H9 (cell line): ENCODE measurements around the gene ZNRF3. TPM values are rescaled to one million over a fixed set of nuclear protein-coding genes. Genes with fewer than 3 reads are reported as not detected.

Experiments used
- DNase-seq: peaks from one replicate; pipeline ENCODE4 v3.0.0-alpha.2; 2017
- H2AFZ ChIP-seq: one replicate; pipeline ENCODE4 v1.6.1; 2013; ENCODE audit warnings: mild to moderate bottlenecking, low read length, control low read depth, moderate library complexity
- H2AK5ac ChIP-seq: 2 replicates; pipeline ENCODE4 v1.6.1; 2013; ENCODE audit warnings: low read length, control low read depth, mixed read lengths; ENCODE audit not compliant: insufficient read length
- H2BK120ac ChIP-seq: one replicate; pipeline ENCODE4 v1.6.1; 2013; ENCODE audit warnings: low read depth, mild to moderate bottlenecking, low read length, control low read depth, inconsistent platforms; ENCODE audit not compliant: poor library complexity, severe bottlenecking
- H2BK12ac ChIP-seq: 2 replicates; pipeline ENCODE4 v1.6.1; 2013; ENCODE audit warnings: low read length, control low read depth, mixed read lengths, low read depth; ENCODE audit not compliant: insufficient read length
- H2BK15ac ChIP-seq: 2 replicates; pipeline ENCODE4 v1.6.1; 2013; ENCODE audit warnings: low read depth, low read length, control low read depth
- H2BK20ac ChIP-seq: one replicate; pipeline ENCODE4 v1.6.1; 2013; ENCODE audit warnings: low read depth, mild to moderate bottlenecking, low read length, control low read depth, inconsistent platforms; ENCODE audit not compliant: poor library complexity, severe bottlenecking
- H2BK5ac ChIP-seq: 2 replicates; pipeline ENCODE4 v1.6.1; 2013; ENCODE audit warnings: low read length, control low read depth, mixed read lengths; ENCODE audit not compliant: insufficient read length
- H3K14ac ChIP-seq: 2 replicates; pipeline ENCODE4 v1.6.1; 2013; ENCODE audit warnings: low read length, control low read depth; ENCODE audit not compliant: insufficient read depth
- H3K18ac ChIP-seq: 2 replicates; pipeline ENCODE4 v1.6.1; 2013; ENCODE audit warnings: low read depth, mild to moderate bottlenecking, mixed read lengths, low read length, control low read depth; ENCODE audit not compliant: insufficient read length
- H3K23ac ChIP-seq: 2 replicates; pipeline ENCODE4 v1.6.1; 2013; ENCODE audit warnings: low read length, control low read depth, mixed read lengths, low read depth; ENCODE audit not compliant: insufficient read length
- H3K23me2 ChIP-seq: 2 replicates; pipeline ENCODE4 v1.6.1; 2013; ENCODE audit warnings: low read depth, mild to moderate bottlenecking, mixed read lengths, low read length, control low read depth; ENCODE audit not compliant: insufficient read length, poor library complexity, severe bottlenecking
- H3K27ac ChIP-seq: 2 replicates; pipeline ENCODE4 v1.5.1; 2013; ENCODE audit warnings: low read length, control low read depth, mixed read lengths, low read depth; ENCODE audit not compliant: insufficient read length
- H3K27me3 ChIP-seq: 2 replicates; pipeline ENCODE4 v1.6.1; 2013; ENCODE audit warnings: low read length, control low read depth, inconsistent platforms; ENCODE audit not compliant: insufficient read depth
- H3K4ac ChIP-seq: 2 replicates; pipeline ENCODE4 v1.6.1; 2013; ENCODE audit warnings: low read depth, mild to moderate bottlenecking, control low read depth, inconsistent platforms, low read length, moderate library complexity
- H3K4me1 ChIP-seq: 2 replicates; pipeline ENCODE4 v1.6.1; 2013; ENCODE audit warnings: low read length, control low read depth, inconsistent platforms; ENCODE audit not compliant: insufficient read depth
- H3K4me2 ChIP-seq: 2 replicates; pipeline ENCODE4 v1.6.1; 2013; ENCODE audit warnings: low read length, control low read depth, mixed read lengths; ENCODE audit not compliant: insufficient read length, insufficient read depth
- H3K56ac ChIP-seq: 2 replicates; pipeline ENCODE4 v1.6.1; 2013; ENCODE audit warnings: low read depth, mild to moderate bottlenecking, mixed read lengths, low read length, control low read depth; ENCODE audit not compliant: insufficient read length
- H3K79me1 ChIP-seq: 2 replicates; pipeline ENCODE4 v1.6.1; 2013; ENCODE audit warnings: low read depth, mild to moderate bottlenecking, moderate library complexity, low read length, control low read depth, inconsistent platforms; ENCODE audit not compliant: insufficient read depth, poor library complexity, severe bottlenecking
- H3K79me2 ChIP-seq: 2 replicates; pipeline ENCODE4 v1.6.1; 2013; ENCODE audit warnings: low read length, control low read depth, inconsistent platforms; ENCODE audit not compliant: insufficient read depth
- H3K9ac ChIP-seq: 2 replicates; pipeline ENCODE4 v1.6.1; 2013; ENCODE audit warnings: low read length, control low read depth, mixed read lengths; ENCODE audit not compliant: insufficient read length; ENCODE audit errors: extremely low read depth
- H3K9me3 ChIP-seq: one replicate; pipeline ENCODE4 v1.6.1; 2013; ENCODE audit warnings: low read depth, low read length, inconsistent platforms; ENCODE audit not compliant: control insufficient read depth
- H3T11ph ChIP-seq: one replicate; pipeline ENCODE4 v1.6.1; 2013; ENCODE audit warnings: mild to moderate bottlenecking, low read length, control low read depth, inconsistent platforms
- H4K20me1 ChIP-seq: one replicate; pipeline ENCODE4 v1.6.1; 2013; ENCODE audit not compliant: control insufficient read depth, insufficient read length, insufficient read depth
- H4K5ac ChIP-seq: 2 replicates; pipeline ENCODE4 v1.6.1; 2013; ENCODE audit warnings: low read depth, mild to moderate bottlenecking, mixed read lengths, low read length, control low read depth; ENCODE audit not compliant: insufficient read length
- H4K8ac ChIP-seq: replicated peaks from 2 replicates; pipeline ENCODE4 v1.6.1; 2013; ENCODE audit warnings: low read length, control low read depth, mixed read lengths, low read depth; ENCODE audit not compliant: insufficient read length
- H4K91ac ChIP-seq: 2 replicates; pipeline ENCODE4 v1.6.1; 2013; ENCODE audit warnings: low read depth, mild to moderate bottlenecking, moderate library complexity, mixed read lengths, low read length, control low read depth; ENCODE audit not compliant: insufficient read length
- H3K27ac Mint-ChIP-seq, 3 experiments: 2 replicates in 2 of 3; 3 replicates in 1 of 3; pipeline ENCODE4 v1.8.0; 2020 to 2021; ENCODE audit warnings: mixed read lengths in 3 of 3, mild to moderate bottlenecking in 1 of 3, moderate library complexity in 1 of 3
- H3K27me3 Mint-ChIP-seq: 2 replicates; pipeline ENCODE4 v1.8.0; 2021; ENCODE audit warnings: low read depth, mild to moderate bottlenecking, moderate library complexity, mixed read lengths
- H3K36me3 Mint-ChIP-seq, 3 experiments: 2 replicates in 2 of 3; 3 replicates in 1 of 3; pipeline ENCODE4 v1.8.0; 2020 to 2021; ENCODE audit warnings: low read depth in 3 of 3, mixed read lengths in 3 of 3; ENCODE audit not compliant: insufficient read depth in 1 of 3
- H3K4me1 Mint-ChIP-seq, 2 experiments: 2 replicates each; pipeline ENCODE4 v1.8.0; 2020; ENCODE audit warnings: mixed read lengths in 2 of 2
- H3K4me3 Mint-ChIP-seq, 2 experiments: 2 replicates in 1 of 2; 3 replicates in 1 of 2; pipeline ENCODE4 v1.8.0; 2020 to 2021; ENCODE audit warnings: mild to moderate bottlenecking in 2 of 2, mixed read lengths in 2 of 2, moderate library complexity in 1 of 2
- H3K9me3 Mint-ChIP-seq, 2 experiments: 2 replicates in 1 of 2; 3 replicates in 1 of 2; pipeline ENCODE4 v1.8.0; 2020; ENCODE audit warnings: mild to moderate bottlenecking in 2 of 2, mixed read lengths in 2 of 2, moderate library complexity in 1 of 2
- WGBS: extraction: QIAGEN DNeasy Blood & Tissue Kit; methylation state at CpG from one replicate; pipeline ENCODE4 v1.1.7; 2013; ENCODE audit warnings: missing lambda C conversion rate, low lambda C conversion rate, mixed read lengths; ENCODE audit not compliant: insufficient read length; ENCODE audit errors: extremely low coverage; 5-methylcytosine and 5-hydroxymethylcytosine counted together
- total RNA-seq: library from RNA; stranded (reverse); gene quantifications from 2 replicates; pipeline ENCODE4 v1.2.1, GENCODE V29; 2021
- TF ChIP-seq, protein P1 (sequence below): fragments of 200-600 bp; sonication (generic); conservative IDR thresholded peaks from 3 replicates; pipeline ENCODE4 v1.8.0; 2021; ENCODE audit warnings: antibody characterized with exemption, mild to moderate bottlenecking

The ZNRF3 gene
- total RNA-seq, 1 experiment from 2014 or later: 20.6 TPM

- Histone ChIP-seq H3T11ph (no peak overlapping the region), H3K56ac (no peak overlapping the region), H3K27ac (no peak overlapping the region), H4K91ac (no peak overlapping the region), H4K5ac (no peak overlapping the region), H4K20me1 (no peaks in the 10 kb centered on the region), H2BK5ac (no peak overlapping the region), H3K14ac (no peak overlapping the region), H4K8ac (no peak overlapping the region), H2BK12ac (no peak overlapping the region), H3K27me3 (no peaks in the 10 kb centered on the region), H3K4me1 (peaks cover 18% of the 10 kb centered on the region), H3K23me2 (no peaks in the 10 kb centered on the region), H2BK15ac (no peak overlapping the region), H3K9ac (no peak overlapping the region), H2AK5ac (no peak overlapping the region), H3K4me2 (no peak overlapping the region), H3K4ac (no peak overlapping the region), H3K79me1 (no peaks in the 10 kb centered on the region), H2BK20ac (no peak overlapping the region), H2AFZ (no peak overlapping the region), H3K9me3 (no peaks in the 10 kb centered on the region), H3K23ac (no peak overlapping the region), H2BK120ac (no peak overlapping the region), H3K18ac (no peak overlapping the region), H3K79me2 (peaks cover 11% of the 10 kb centered on the region; the same call in 1 of the 2 replicates)
- H3K9me3 Mint-ChIP-seq: no peaks in the 10 kb centered on the region
- H3K27me3 Mint-ChIP-seq: no peaks in the 10 kb centered on the region
- H3K4me3 Mint-ChIP-seq: no peak overlapping the region
- TF ChIP-seq, protein P1, sequence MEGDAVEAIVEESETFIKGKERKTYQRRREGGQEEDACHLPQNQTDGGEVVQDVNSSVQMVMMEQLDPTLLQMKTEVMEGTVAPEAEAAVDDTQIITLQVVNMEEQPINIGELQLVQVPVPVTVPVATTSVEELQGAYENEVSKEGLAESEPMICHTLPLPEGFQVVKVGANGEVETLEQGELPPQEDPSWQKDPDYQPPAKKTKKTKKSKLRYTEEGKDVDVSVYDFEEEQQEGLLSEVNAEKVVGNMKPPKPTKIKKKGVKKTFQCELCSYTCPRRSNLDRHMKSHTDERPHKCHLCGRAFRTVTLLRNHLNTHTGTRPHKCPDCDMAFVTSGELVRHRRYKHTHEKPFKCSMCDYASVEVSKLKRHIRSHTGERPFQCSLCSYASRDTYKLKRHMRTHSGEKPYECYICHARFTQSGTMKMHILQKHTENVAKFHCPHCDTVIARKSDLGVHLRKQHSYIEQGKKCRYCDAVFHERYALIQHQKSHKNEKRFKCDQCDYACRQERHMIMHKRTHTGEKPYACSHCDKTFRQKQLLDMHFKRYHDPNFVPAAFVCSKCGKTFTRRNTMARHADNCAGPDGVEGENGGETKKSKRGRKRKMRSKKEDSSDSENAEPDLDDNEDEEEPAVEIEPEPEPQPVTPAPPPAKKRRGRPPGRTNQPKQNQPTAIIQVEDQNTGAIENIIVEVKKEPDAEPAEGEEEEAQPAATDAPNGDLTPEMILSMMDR: no peak
- no peak for DNase-seq
- no CpG with 5 or more reads among the region's 3 CpGs for whole genome bisulfite sequencing
- H3K36me3 Mint-ChIP-seq: peaks cover 0 to 4% (median 0%) of the 10 kb centered on the region in 3 experiments; a peak in 3 of 7 replicates
- H3K4me1 Mint-ChIP-seq: peaks cover 35 to 38% of the 10 kb centered on the region in 2 experiments
- no peak overlapping the region; a peak in 1 of 7 replicates for H3K27ac Mint-ChIP-seq
Observed at GRCh38 chr22:28973352-28973751, 90.0 kb downstream of the ZNRF3 start.
